Fibroblast of lung (primary cell): Measurements from ENCODE around the gene ACER3. TPM values are rescaled to one million over a fixed set of nuclear protein-coding genes. Genes with fewer than 3 reads are reported as not detected.

Experiments
- DNase-seq, 2 donors: peaks; one replicate each; pipeline versions ENCODE4 v3.0.0 to v3.0.0-alpha.2; 2010; ENCODE audit warnings: low read depth in 2 of 2
- H2AFZ ChIP-seq: 2 replicates; pipeline ENCODE4 v1.5.1; 2012; ENCODE audit warnings: low read length, control low read depth, inconsistent platforms
- H3K27ac ChIP-seq: 2 replicates; pipeline ENCODE4 v1.5.1; 2011; ENCODE audit warnings: low read length, control low read depth; ENCODE audit not compliant: insufficient read depth
- H3K27me3 ChIP-seq: 2 replicates; pipeline ENCODE4 v1.5.1; 2011; ENCODE audit warnings: mild to moderate bottlenecking, low read length; ENCODE audit not compliant: control insufficient read depth, insufficient read depth
- H3K36me3 ChIP-seq: 2 replicates; pipeline ENCODE4 v1.5.1; 2011; ENCODE audit warnings: low read length; ENCODE audit not compliant: control insufficient read depth, insufficient read depth
- H3K4me1 ChIP-seq: 2 replicates; pipeline ENCODE4 v1.5.1; 2011; ENCODE audit warnings: low read length; ENCODE audit not compliant: control insufficient read depth, insufficient read depth; ENCODE audit errors: extremely low read depth
- H3K4me2 ChIP-seq: 2 replicates; pipeline ENCODE4 v1.5.1; 2011; ENCODE audit warnings: low read length, control low read depth; ENCODE audit not compliant: insufficient read depth; ENCODE audit errors: extremely low read depth
- H3K4me3 ChIP-seq, 4 experiments: fragments of 200-600 bp in 1 of 4; sonication (generic) in 1 of 4; replicated peaks in 1 of 4; 2 replicates each; pipeline ENCODE4 v1.5.1; 2011 to 2016; ENCODE audit warnings: low read length in 4 of 4, low read depth in 3 of 4, mild to moderate bottlenecking in 3 of 4, control low read depth in 2 of 4, inconsistent platforms in 1 of 4, mixed read lengths in 1 of 4; ENCODE audit not compliant: insufficient read depth in 1 of 4; ENCODE audit errors: control extremely low read depth in 1 of 4
- H3K79me2 ChIP-seq: 2 replicates; pipeline ENCODE4 v1.5.1; 2012; ENCODE audit warnings: mild to moderate bottlenecking, low read length, inconsistent platforms; ENCODE audit not compliant: control insufficient read depth, insufficient read depth
- H3K9ac ChIP-seq: 2 replicates; pipeline ENCODE4 v1.5.1; 2011; ENCODE audit warnings: mild to moderate bottlenecking, low read length, control low read depth; ENCODE audit not compliant: insufficient read depth
- H3K9me3 ChIP-seq: 2 replicates; pipeline ENCODE4 v1.5.1; 2012; ENCODE audit warnings: low read depth, low read length; ENCODE audit not compliant: control insufficient read depth, insufficient read depth
- H4K20me1 ChIP-seq: 2 replicates; pipeline ENCODE4 v1.5.1; 2011; ENCODE audit warnings: low read length; ENCODE audit not compliant: control insufficient read depth, insufficient read depth; ENCODE audit errors: extremely low read depth
- EZH2 ChIP-seq: IDR thresholded peaks from 2 replicates; pipeline ENCODE4 v1.5.1; 2012; ENCODE audit warnings: low read length, control low read depth, mild to moderate bottlenecking; ENCODE audit errors: missing control alignments
- polyA plus RNA-seq, 2 donors: library from polyadenylated mRNA; depleted of rRNA in 1 of 2; stranded (reverse) in 1 of 2; unstranded in 1 of 2; fragments of >200 nt; gene quantifications; 2 replicates each; pipeline ENCODE4 v1.2.1, GENCODE V29; 2011 to 2012; ENCODE audit warnings: missing spikeins in 1 of 2
- total RNA-seq: library from RNA; depleted of rRNA; stranded (reverse); fragments of >200 nt; gene quantifications from 2 replicates; pipeline ENCODE4 v1.2.1, GENCODE V29; 2014
- TF ChIP-seq, protein P1 (sequence below), 2 donors: IDR thresholded peaks in 1 of 2; conservative IDR thresholded peaks in 1 of 2; 1 replicate in 1 of 2; 2 replicates in 1 of 2; pipeline ENCODE4 v1.5.1; 2011 to 2012; ENCODE audit warnings: low read length in 2 of 2, control low read depth in 1 of 2, inconsistent platforms in 1 of 2, low read depth in 1 of 2, mild to moderate bottlenecking in 1 of 2

Gene ACER3
- total and polyA plus RNA-seq, 2 donors (not counting 1 experiment from before 2014, with no cell fraction given) = 6.1 to 22.3 TPM

DNA sequence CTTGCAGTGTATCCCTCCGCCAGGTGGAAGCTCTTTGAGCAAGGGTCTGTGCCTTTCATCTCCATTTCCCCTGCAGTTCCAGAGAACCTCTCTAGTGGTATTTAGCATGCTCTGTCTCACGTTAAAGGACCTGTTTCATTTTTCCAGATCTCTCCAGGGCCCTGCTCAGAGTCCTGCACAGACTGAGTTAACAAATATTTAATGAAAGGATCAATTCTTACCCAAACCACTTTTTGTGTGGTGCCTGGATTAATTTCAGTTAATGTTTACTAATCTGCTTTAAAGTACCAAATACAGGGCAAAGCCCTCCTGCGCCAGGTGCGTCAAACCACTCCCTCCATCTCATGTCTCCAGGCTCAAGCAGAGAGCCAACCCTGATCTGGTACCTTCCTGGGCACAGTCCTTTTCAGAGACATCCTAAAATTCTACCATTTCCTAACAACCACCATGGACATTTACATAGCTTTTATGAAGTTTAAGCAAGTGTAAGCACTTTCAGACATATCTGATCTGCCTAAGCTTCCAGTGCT, 18.7 kb upstream of the ACER3 start:
- H3K9ac ChIP-seq = no peak overlapping the region
- H3K36me3 ChIP-seq = no peaks in the 10 kb centered on the region
- TF ChIP-seq, protein P1, sequence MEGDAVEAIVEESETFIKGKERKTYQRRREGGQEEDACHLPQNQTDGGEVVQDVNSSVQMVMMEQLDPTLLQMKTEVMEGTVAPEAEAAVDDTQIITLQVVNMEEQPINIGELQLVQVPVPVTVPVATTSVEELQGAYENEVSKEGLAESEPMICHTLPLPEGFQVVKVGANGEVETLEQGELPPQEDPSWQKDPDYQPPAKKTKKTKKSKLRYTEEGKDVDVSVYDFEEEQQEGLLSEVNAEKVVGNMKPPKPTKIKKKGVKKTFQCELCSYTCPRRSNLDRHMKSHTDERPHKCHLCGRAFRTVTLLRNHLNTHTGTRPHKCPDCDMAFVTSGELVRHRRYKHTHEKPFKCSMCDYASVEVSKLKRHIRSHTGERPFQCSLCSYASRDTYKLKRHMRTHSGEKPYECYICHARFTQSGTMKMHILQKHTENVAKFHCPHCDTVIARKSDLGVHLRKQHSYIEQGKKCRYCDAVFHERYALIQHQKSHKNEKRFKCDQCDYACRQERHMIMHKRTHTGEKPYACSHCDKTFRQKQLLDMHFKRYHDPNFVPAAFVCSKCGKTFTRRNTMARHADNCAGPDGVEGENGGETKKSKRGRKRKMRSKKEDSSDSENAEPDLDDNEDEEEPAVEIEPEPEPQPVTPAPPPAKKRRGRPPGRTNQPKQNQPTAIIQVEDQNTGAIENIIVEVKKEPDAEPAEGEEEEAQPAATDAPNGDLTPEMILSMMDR (conservative IDR thresholded peaks at IDR 0.05 in 1 of 2, IDR thresholded peaks at IDR 0.05 in 1 of 2; ENCODE audit: low read depth in 1 of 2, low read length in 2 of 2) = no peak
- TF ChIP-seq EZH2 = no peak
- no peak for DNase-seq
- H3K27me3 ChIP-seq = peaks cover 32% of the 10 kb centered on the region
- no peaks in the 10 kb centered on the region for H3K79me2 ChIP-seq
- H3K9me3 ChIP-seq = no peaks in the 10 kb centered on the region
- no peak overlapping the region for H3K4me2 ChIP-seq
- H3K4me3 ChIP-seq = no peak overlapping the region
- no peaks in the 10 kb centered on the region for H4K20me1 ChIP-seq
- no peak overlapping the region for H3K27ac ChIP-seq
- H2AFZ ChIP-seq = no peak overlapping the region
- H3K4me1 ChIP-seq = no peaks in the 10 kb centered on the region

- no peaks in the 10 kb centered on the region for H3K79me2 ChIP-seq
- no peaks in the 10 kb centered on the region for H3K36me3 ChIP-seq
- no peak for DNase-seq
- H3K27ac ChIP-seq = no peak overlapping the region
- no peak overlapping the region for H2AFZ ChIP-seq
- H3K4me3 ChIP-seq = no peak overlapping the region
- no peak overlapping the region for H3K4me2 ChIP-seq
- no peaks in the 10 kb centered on the region for H4K20me1 ChIP-seq
- no peak for TF ChIP-seq EZH2
- TF ChIP-seq, protein P1 (conservative IDR thresholded peaks at IDR 0.05 in 1 of 2, IDR thresholded peaks at IDR 0.05 in 1 of 2; ENCODE audit: low read depth in 1 of 2, low read length in 2 of 2) = no peak
- H3K9ac ChIP-seq = no peak overlapping the region
- no peaks in the 10 kb centered on the region for H3K9me3 ChIP-seq
- H3K27me3 ChIP-seq = peaks cover 18% of the 10 kb centered on the region
- no peaks in the 10 kb centered on the region for H3K4me1 ChIP-seq
These were observed 16.8 kb upstream of the ACER3 start for GRCh38 chr11:76843907-76844306.

- no peaks in the 10 kb centered on the region for H4K20me1 ChIP-seq
- H3K4me3 ChIP-seq = no peak overlapping the region
- no peaks in the 10 kb centered on the region for H3K79me2 ChIP-seq
- no peak for DNase-seq
- no peaks in the 10 kb centered on the region for H3K9me3 ChIP-seq
- no peak overlapping the region for H3K9ac ChIP-seq
- H2AFZ ChIP-seq = no peak overlapping the region
- TF ChIP-seq EZH2 = no peak
- TF ChIP-seq, protein P1 (conservative IDR thresholded peaks at IDR 0.05 in 1 of 2, IDR thresholded peaks at IDR 0.05 in 1 of 2; ENCODE audit: low read depth in 1 of 2, low read length in 2 of 2) = no peak
- no peaks in the 10 kb centered on the region for H3K4me1 ChIP-seq
- H3K27ac ChIP-seq = no peak overlapping the region
- H3K36me3 ChIP-seq = no peaks in the 10 kb centered on the region
- peaks cover 14% of the 10 kb centered on the region for H3K27me3 ChIP-seq
- no peak overlapping the region for H3K4me2 ChIP-seq
These were observed 16.2 kb upstream of the ACER3 start for GRCh38 chr11:76844511-76844910.
